ENCODE measurements around the gene ACOT7.

Gene ACOT7

DNA sequence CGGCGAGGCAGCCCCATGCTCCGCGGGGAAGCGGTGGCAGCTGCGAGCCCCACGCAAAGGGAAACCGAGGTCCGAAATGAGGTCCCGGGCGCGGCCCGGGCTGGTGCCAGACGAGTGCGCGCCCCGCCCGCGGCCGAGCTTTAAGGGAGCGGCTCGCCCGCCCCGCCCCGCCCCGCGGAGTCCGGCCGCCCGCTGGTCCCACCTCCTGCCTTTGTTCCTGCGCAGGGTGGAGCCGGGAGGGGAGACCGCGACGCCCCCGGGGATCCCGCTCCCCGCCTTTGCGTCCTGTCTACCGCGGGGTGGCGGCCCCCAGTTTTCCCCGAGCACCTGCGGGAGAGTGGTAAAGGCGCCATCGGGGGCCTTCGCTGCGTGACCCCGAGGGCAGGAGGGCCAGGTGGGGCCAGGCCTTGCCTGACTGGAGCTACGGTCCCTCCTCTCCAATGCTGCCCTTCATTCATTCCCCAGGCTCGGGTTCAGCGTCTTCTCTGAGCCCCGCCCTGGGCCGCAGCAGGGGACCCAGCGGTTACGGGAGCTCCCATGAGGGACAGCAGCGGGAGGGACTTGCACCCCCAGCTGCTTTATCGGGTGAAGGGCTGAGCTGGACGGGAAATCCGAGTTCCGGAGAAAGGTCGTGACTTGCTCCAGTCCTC lies 26.4 kb upstream of the ACOT7 start, which contains the start of gene HES2:
Gene HES2 (minus strand): TSS at position 116 of the 650 bp plus-strand sequence. CDS start 99 bp downstream, at position 17.
- no peaks in the 10 kb centered on the region for H3K79me2 ChIP-seq (ENCODE audit: low read length)
- no peaks in the 10 kb centered on the region for H3K9me3 ChIP-seq (replicated peaks; ENCODE audit: insufficient read depth, low read length)
- H3F3A ChIP-seq (ENCODE audit: insufficient read depth, low read length) = 0 out of 2 replicates have a peak, but pooled peaks cover under 1% of the 10 kb centered on the region
- no peak for DNase-seq
- H3K9me2 ChIP-seq (replicated peaks; ENCODE audit: insufficient read depth, low read length) = no peaks in the 10 kb centered on the region
- peaks cover 94% of the 10 kb centered on the region for H3K27me3 ChIP-seq (replicated peaks; ENCODE audit: insufficient read depth, low read length)
- no peak within 1 kb of the TSS for H2AFZ ChIP-seq (ENCODE audit: low read length)
- TF ChIP-seq EZH2phosphoT487 (IDR thresholded peaks at IDR 0.05; ENCODE audit: low read length) = no peak
- TF ChIP-seq, protein P1, sequence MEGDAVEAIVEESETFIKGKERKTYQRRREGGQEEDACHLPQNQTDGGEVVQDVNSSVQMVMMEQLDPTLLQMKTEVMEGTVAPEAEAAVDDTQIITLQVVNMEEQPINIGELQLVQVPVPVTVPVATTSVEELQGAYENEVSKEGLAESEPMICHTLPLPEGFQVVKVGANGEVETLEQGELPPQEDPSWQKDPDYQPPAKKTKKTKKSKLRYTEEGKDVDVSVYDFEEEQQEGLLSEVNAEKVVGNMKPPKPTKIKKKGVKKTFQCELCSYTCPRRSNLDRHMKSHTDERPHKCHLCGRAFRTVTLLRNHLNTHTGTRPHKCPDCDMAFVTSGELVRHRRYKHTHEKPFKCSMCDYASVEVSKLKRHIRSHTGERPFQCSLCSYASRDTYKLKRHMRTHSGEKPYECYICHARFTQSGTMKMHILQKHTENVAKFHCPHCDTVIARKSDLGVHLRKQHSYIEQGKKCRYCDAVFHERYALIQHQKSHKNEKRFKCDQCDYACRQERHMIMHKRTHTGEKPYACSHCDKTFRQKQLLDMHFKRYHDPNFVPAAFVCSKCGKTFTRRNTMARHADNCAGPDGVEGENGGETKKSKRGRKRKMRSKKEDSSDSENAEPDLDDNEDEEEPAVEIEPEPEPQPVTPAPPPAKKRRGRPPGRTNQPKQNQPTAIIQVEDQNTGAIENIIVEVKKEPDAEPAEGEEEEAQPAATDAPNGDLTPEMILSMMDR (IDR thresholded peaks at IDR 0.05; ENCODE audit: low read length) = no peak
- no peak for TF ChIP-seq EZH2 (optimal IDR thresholded peaks at IDR 0.05; ENCODE audit: low read depth, low read length)
- no peaks in the 10 kb centered on the region for H3K36me3 ChIP-seq (replicated peaks; ENCODE audit: insufficient read depth, low read length)
- H4K20me1 ChIP-seq (ENCODE audit: insufficient read depth, low read length) = no peaks in the 10 kb centered on the region
- no peak within 1 kb of the TSS for H3K4me3 ChIP-seq (ENCODE audit: low read length)
- H3K27ac ChIP-seq (ENCODE audit: low read length) = no peak within 1 kb of the TSS
- H3K4me2 ChIP-seq (ENCODE audit: low read depth, low read length) = no peak within 1 kb of the TSS; the same call in 1 of the 2 replicates
- H3K4me1 ChIP-seq (ENCODE audit: low read length) = peaks cover 4% of the 10 kb centered on the region; the same call in 1 of the 2 replicates
- H3K9ac ChIP-seq (ENCODE audit: low read length) = no peak within 1 kb of the TSS

DNA sequence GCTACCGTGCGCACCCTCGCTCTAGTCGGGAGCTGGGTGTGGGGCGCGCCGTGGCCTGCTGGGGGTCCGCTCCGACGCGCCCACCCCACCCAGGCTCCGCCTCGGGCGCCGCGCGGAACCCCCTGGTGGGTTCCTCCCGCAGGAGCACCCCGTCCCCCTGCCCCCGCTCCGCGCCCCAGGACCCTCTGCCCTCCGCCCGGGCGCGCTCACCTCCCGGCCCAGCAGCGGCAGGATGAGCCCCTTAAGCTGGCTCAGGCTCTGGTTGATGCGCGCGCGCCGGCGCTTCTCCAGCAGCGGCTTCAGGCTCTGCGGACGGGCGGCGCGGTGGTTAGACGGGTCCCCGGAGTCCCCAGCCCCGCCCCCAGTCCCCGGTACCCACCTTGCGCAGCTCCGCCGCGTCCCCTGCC lies 25.8 kb upstream of the ACOT7 start:
- Histone ChIP-seq H4K20me1 (ENCODE audit: insufficient read depth, low read length) (no peaks in the 10 kb centered on the region), H3K36me3 (replicated peaks; ENCODE audit: insufficient read depth, low read length) (no peaks in the 10 kb centered on the region), H3K9me3 (replicated peaks; ENCODE audit: insufficient read depth, low read length) (no peaks in the 10 kb centered on the region), H3K27me3 (replicated peaks; ENCODE audit: insufficient read depth, low read length) (peaks cover 91% of the 10 kb centered on the region), H3K9ac (ENCODE audit: low read length) (no peak overlapping the region), H3K9me2 (replicated peaks; ENCODE audit: insufficient read depth, low read length) (no peaks in the 10 kb centered on the region), H3K4me2 (ENCODE audit: low read depth, low read length) (no peak overlapping the region; the same call in 1 of the 2 replicates), H3F3A (ENCODE audit: insufficient read depth, low read length) (peaks cover 5% of the 10 kb centered on the region; the same call in 1 of the 2 replicates), H3K27ac (ENCODE audit: low read length) (no peak overlapping the region), H3K4me3 (ENCODE audit: low read length) (no peak overlapping the region), H3K79me2 (ENCODE audit: low read length) (no peaks in the 10 kb centered on the region), H2AFZ (ENCODE audit: low read length) (no peak overlapping the region), H3K4me1 (ENCODE audit: low read length) (peaks cover 4% of the 10 kb centered on the region; the same call in 1 of the 2 replicates)
- no peak for DNase-seq
- TF ChIP-seq, protein P1 (IDR thresholded peaks at IDR 0.05; ENCODE audit: low read length) = no peak
- no peak for TF ChIP-seq EZH2phosphoT487 (IDR thresholded peaks at IDR 0.05; ENCODE audit: low read length)
- TF ChIP-seq EZH2 (optimal IDR thresholded peaks at IDR 0.05; ENCODE audit: low read depth, low read length) = no peak

DNA sequence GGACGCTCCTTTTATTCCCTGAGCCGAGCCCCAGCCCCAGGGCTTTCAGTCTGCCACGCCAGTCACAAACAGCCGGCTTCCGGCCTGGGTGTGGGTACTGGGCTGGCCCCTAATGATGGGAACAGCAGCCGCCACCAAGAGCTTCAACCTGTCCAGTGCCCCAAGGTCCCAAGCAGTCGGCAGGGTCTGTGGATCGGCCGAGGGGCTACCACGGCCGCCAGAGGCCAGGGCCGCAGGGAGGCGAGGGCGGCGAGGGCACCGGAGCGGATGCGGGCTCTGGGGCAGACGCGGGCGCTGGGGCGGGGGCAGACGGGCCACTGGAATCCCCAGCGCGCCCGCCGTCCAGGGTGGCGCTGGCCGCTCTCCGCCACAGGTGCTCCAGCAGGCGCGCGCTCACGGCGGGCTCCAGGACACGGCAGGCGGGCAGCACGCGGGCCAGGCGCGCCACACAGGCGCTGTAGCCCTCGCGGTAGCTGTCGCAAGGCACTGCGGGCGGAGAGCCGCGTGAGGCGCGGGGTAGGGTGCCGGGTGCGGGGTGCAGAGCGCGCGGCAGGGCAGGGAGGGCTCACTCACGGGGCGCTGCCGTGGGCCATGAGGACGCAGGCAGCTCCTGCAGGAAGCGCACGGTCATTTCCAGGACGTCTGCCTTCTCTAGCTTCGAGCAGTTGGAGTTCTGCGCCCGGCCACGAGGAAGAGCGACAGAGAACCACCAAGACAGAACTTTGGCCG lies 25.3 kb upstream of the ACOT7 start:
- DNase-seq = no peak
- Histone ChIP-seq H3K27me3 (replicated peaks; ENCODE audit: insufficient read depth, low read length) (peaks cover 85% of the 10 kb centered on the region), H3K36me3 (replicated peaks; ENCODE audit: insufficient read depth, low read length) (no peaks in the 10 kb centered on the region), H2AFZ (ENCODE audit: low read length) (no peak overlapping the region), H3K4me2 (ENCODE audit: low read depth, low read length) (no peak overlapping the region; the same call in 1 of the 2 replicates), H3K9me3 (replicated peaks; ENCODE audit: insufficient read depth, low read length) (no peaks in the 10 kb centered on the region), H3K79me2 (ENCODE audit: low read length) (no peaks in the 10 kb centered on the region), H3K4me3 (ENCODE audit: low read length) (no peak overlapping the region), H3K4me1 (ENCODE audit: low read length) (peaks cover 4% of the 10 kb centered on the region; the same call in 1 of the 2 replicates), H3K9me2 (replicated peaks; ENCODE audit: insufficient read depth, low read length) (no peaks in the 10 kb centered on the region), H3K27ac (ENCODE audit: low read length) (no peak overlapping the region), H3F3A (ENCODE audit: insufficient read depth, low read length) (peaks cover 5% of the 10 kb centered on the region; the same call in 1 of the 2 replicates), H3K9ac (ENCODE audit: low read length) (no peak overlapping the region), H4K20me1 (ENCODE audit: insufficient read depth, low read length) (no peaks in the 10 kb centered on the region)
- TF ChIP-seq, protein P1 (IDR thresholded peaks at IDR 0.05; ENCODE audit: low read length) = no peak
- TF ChIP-seq EZH2phosphoT487 (IDR thresholded peaks at IDR 0.05; ENCODE audit: low read length) = no peak
- TF ChIP-seq EZH2 (optimal IDR thresholded peaks at IDR 0.05; ENCODE audit: low read depth, low read length) = no peak
